Activated T-cell treated with anti-CD3 and anti-CD28 coated beads, Interleukin-2, amount 50 U/mL, for 48 hours (primary cell): ENCODE data around the gene PRPH2.

Experiments used
- DNase-seq, 2 experiments: peaks; one replicate each; pipeline ENCODE4 v3.0.0-alpha.2; 2020

PRPH2 gene, protein sequence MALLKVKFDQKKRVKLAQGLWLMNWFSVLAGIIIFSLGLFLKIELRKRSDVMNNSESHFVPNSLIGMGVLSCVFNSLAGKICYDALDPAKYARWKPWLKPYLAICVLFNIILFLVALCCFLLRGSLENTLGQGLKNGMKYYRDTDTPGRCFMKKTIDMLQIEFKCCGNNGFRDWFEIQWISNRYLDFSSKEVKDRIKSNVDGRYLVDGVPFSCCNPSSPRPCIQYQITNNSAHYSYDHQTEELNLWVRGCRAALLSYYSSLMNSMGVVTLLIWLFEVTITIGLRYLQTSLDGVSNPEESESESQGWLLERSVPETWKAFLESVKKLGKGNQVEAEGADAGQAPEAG

DNA sequence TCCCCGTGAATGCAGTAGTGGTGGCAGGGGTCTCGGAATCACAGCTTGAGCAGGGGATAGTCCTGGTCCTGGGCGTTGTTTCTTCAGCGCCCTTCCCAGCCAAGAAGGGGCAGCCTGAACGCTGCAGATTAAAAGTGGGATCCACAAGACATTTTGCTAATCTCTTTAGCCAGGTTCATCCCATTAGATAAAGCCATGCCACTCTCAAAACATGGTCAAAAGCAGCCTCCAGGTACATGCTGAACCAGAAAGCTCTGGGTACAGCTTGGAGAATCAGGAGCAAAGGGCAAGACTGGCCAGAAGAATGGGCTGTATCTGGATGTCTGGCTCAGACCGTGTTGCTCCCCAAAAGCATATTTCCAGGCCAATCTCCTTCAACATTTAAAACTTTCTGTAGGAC lies at the start of gene PRPH2:
PRPH2 (minus strand) TSS at position 101 of the 400 bp plus-strand sequence. CDS start 263 bp downstream, outside the sequence.
- DNase-seq, result no peak

GRCh38 chr6:42771741-42772100 lies 49.3 kb upstream of the PRPH2 start:
- DNase-seq, result no peak

GRCh38 chr6:42769836-42770235 lies 47.4 kb upstream of the PRPH2 start:
- DNase-seq, result no peak

DNA sequence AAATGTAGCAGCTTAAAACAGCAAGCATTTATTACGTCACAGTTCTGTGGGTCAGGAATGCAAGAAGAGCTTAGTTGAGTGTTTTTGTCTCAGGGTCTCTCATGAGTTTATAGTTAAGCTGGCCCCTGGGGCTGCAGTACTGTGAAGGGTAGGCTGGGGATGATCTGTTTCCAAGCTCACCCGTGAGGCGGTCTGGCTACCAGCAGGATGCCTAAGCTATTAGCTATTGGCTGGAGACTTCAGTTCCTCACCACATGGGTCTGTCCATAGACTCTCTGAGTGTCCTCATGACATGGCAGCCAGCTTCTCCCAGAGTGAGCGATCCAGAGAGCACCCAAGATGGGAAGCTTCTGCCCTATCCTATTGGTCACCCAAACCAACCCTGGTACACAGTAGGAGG lies 46.7 kb upstream of the PRPH2 start:
- DNase-seq, result no peak

DNA sequence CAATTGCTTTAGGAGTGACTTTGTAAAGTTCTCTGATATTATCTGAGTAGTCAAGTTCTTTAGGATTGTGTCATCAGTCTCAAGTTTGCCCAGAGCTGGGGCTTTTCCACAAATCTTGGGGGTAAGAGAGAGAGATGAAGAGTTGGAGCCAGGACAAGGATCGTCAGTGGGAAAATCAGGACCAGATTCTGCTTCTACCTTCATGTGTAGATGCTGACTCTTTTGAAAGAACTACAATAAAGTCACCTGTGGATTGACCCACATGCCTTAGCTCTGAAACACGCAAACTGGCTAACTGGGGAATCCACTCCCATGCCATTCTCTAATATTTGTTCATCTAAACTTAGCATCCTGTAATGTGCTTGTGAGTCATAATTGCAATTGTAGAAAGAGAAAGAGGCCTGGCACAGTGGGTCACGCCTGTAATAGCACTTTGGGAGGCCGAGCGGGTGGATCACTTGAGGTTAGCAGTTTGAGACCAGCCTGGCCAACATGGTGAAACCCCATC lies 43.8 kb upstream of the PRPH2 start:
- no peak for DNase-seq

- no peak for DNase-seq
Observed at GRCh38 chr6:42764911-42765648, 42.7 kb upstream of the PRPH2 start.

DNA sequence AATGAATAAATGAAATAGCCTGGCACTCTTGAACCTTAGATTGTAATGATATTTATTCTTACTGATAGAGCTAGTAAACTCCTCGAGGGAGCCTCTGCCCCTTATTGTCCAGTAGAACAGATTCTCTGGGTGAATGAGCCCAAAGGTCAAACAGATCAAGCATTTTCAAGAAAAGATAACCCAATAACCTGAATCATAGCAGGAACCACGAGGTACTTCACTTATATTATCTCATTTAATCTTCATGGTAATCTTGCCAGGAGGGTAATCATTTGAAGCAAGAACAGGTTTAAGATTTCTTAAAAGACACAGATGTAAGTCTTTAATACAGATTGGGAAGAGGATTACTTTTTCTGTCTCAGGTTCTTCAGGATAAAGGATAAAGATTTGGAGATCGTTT lies 40.6 kb upstream of the PRPH2 start:
- DNase-seq, result no peak

- no peak for DNase-seq
Observed at GRCh38 chr6:42762426-42762859, 40.0 kb upstream of the PRPH2 start.

DNA sequence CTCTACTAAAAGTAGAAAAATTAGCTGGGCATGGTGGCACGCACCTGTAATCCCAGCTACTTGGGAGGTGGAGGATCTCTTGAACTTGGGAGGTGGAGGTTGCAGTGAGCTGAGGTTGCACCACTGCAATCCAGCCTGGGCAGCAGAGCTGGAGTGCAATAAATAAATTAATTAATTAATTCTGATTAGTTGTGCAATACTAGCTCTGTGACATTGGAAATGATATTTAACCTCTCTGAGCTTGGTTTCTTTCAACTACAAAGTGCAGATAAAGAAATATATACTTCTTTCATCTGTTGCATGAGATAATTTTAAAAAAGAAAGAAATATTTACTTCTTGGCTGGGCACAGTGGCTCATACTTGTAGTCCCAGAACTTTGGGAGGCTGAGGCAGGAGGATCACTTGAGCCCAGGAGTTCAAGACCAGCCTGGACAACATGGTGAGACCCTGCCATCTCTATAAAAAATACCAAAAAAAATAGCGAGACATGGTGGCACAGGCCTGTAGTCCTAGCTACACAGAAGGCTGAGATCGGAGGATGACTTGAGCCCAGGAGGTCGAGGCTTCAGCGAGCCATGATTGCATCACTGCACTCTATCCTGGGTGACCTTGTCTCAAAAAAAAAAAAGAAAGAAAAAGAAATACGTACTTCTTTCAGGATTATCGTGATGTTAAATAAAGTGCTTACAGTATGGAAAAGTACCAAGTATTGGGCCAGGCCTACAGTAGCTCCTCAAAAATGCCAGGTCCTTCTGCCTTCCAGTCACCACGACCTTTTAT lies 39.1 kb upstream of the PRPH2 start:
- no peak for DNase-seq

GRCh38 chr6:42758756-42759430 lies 36.5 kb upstream of the PRPH2 start:
- no peak for DNase-seq

- DNase-seq, result no peak
Observed at GRCh38 chr6:42756722-42757121, 34.3 kb upstream of the PRPH2 start.

- DNase-seq, result no peak
Observed at GRCh38 chr6:42754759-42755158, 32.4 kb upstream of the PRPH2 start.

GRCh38 chr6:42751055-42751454 lies 28.7 kb upstream of the PRPH2 start:
- DNase-seq, result no peak

DNA sequence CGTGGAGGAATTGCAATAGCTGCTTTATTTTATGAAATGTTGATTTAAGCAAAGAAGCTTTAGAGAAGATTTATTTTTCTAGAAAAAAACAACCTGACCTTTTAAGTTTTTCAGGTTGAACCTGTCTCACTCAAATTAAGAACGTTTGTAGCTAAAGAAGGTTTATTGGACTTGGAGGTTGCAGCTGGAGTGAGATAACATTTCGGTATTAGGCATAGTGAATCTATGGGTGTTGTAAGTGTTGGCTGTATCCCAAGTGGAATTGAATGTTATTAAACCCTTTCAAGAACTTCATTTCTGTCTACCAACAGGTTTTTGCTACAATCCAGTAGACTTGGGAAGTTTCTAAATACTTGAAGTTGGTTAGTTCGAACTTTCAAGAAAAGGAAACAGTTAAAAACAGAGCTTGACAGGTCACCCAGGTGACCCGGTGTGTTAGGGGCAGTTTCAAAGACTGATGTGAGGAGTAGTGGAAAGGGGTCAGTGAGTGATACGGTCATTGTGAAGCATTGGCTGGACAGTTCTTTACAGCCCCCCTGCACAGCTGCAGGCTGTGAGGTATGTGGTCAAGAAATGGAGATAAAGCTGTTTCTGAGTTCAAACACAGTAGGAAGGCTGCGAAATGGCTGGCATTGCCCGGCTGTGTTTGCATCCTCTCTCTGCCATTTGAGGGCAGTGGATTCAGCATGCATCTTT lies 26.0 kb upstream of the PRPH2 start:
- DNase-seq, result no peak

- peak; percentile 89 to 90 for DNase-seq
Observed at GRCh38 chr6:42746463-42747391, 24.3 kb upstream of the PRPH2 start.

GRCh38 chr6:42745640-42746462 lies 23.5 kb upstream of the PRPH2 start, which contains the start of gene TBCC:
Gene TBCC, minus strand, starts transcription at chr6:42746103. Its CDS starts 30 bp downstream, at chr6:42746073.
- DNase-seq, result peak; percentile 93 to 94

DNA sequence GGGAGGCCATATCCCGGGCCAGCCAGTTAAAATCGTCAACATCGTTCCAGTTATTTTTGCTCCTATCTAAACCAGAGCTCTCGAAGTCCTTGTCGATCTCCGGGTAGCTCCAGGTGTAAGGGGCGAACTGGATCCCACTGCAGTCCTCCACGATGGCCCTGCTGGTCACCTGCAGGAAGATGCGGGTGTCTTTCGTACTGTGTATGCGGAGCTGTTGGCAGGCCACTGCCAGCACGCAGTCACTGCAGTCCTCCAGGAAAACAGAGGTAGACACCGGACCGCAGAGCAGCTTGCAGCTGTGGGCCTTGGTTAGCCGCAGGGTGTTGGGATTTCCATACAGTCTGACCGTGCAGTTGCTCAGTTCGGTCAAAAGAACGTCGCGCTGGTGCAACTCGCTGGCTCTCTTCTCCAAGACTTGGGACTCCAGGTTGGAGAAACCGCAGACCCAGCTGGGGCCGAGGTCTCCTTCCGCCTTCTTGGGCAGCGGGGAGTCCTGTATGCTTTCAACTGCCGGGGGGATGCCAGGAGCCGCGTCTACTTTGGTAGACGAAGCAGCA lies 22.8 kb upstream of the PRPH2 start:
- DNase-seq, result peak; percentile 49 to 60

- no peak for DNase-seq
Observed at GRCh38 chr6:42744351-42744893, 22.0 kb upstream of the PRPH2 start.
